GM21367 (cell line): ENCODE measurements around the gene LIN7A.

ENCODE experiments used
- ATAC-seq: cut with Tn5 transposase; IDR thresholded peaks from one replicate; pipeline ENCODE4 v1.9.1; 2021; ENCODE audit not compliant: unreplicated experiment

Gene LIN7A

DNA sequence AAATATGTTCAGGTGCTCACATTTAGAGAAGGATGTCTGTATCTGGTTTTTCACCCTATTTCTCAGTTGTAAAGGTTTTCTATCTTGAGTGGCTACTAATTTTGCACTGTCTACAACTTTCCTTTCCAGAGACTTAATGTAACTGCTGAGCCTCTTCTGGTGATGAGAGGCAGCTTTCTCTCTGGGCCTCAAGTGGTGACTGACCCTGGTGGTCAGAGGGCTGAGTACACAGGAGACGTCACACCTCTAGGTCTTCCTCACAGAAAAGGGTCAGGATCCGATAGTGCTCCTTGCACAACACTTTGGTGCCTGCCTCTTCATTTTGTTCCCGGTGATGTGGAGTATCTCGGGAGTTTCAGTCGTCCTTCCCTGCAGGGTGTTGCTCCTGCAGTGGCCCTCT, 76.8 kb downstream of the LIN7A start:
- ATAC-seq, result no peak

DNA sequence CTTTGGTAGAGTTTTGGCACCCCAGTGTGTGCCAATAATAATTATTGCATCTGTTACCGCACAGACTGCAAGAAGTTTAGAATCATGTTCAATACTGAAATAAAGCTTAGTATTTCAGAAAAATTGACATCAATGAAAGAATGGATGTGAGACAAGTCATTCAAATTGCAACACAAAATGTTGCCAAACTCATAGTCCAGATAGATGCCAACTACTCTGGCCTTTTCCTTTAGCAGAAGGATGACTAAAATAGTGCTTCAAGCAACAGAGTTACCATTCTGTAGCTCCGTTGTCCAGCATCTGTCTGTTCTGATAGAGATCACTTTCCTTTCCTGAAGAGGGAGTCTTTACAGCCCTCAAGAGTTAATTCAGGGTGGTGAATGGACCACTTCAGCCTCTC, 77.5 kb downstream of the LIN7A start:
- ATAC-seq, result no peak

DNA sequence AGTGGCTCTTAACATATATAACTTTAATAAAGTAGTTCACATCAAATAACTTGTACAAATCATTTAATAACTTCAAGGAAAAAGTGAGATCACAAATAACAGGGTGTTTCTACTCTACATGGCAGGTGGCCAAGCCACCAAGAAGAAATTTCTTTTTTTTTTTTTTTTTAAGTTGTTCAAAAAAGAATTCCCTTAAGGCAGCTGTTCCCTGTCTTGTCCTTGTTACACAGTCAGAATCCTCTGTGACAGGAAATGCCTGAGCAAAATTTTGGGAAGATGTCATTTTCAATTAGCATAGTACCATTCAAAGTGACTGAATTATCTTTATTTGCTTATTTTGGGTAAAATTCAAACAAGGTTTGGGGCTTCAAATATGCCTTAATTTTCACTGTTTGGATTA, 79.4 kb downstream of the LIN7A start:
- no peak for ATAC-seq

DNA sequence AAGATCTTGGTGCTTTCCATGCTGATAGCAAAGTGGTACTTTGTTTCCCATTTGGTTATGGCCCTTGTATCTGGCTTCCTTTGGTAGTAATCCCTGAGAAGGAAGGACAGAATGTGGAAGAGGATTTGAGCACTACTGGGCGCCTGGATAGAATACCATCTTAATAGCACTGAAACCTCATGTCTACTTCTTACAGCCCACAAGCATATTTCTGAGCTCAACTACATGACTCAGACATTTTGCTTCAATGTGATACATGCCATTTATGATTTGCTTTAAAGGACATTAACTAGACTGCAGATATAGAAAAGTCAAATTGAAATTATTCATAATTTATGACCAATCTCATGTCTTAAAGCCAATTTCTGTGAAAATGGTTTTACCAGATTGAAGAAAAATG, 80.4 kb downstream of the LIN7A start:
- ATAC-seq, result no peak

DNA sequence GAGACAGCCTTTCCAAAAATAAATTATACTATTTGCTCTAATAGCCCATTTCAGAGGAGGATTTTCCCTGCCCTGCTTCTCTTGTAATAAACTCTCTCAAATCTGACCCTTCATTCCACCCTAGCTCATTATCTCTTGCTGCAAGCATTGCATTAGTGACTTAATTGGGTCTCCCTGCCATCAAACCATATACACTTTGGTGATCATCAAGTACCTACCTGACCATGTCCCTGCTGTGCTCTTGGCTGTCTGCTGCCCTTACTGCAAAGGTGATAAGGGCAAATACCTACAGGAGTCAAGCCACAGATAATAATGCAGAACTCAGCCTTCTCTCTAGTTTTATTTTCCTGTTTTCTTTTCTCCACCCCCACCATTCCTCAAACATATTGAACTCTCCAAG, 88.4 kb downstream of the LIN7A start:
- ATAC-seq, result no peak

DNA sequence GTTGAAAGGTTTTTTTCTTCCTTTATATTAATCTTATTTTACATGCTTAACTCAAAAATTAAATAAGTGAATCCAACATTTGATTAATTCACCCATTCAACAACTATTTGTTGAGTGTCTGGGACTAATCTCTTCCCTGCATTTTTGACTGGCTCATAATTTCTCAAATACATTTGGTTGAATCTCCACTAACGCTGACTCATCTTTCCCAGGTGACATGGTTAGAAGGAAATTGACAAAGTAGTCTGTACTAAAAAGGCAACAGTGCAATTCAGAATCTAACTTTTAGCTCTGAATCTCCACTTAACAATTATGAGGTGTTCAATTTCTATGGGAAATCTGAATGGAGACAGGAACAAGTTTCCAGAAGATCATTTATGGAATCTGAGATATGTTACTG, 88.9 kb downstream of the LIN7A start:
- no peak for ATAC-seq

DNA sequence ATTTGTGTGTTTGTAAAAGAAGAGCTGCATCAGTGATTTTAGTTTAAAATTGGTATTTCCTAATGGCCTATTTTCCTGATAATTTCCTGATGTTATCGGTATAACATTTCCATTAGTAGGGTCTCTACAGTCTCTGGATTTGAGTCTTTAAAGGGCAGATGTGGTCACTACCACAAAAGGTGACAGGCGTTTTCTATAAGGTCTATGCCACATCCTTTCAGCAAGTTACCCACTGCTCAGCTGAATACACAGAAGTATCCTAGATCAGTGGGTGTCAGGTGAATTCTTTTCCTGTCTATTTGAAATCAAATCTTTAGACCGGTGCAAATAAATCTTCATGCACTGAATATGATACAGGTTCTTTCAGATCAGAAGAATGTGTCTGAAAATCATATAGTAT, 90.2 kb downstream of the LIN7A start:
- ATAC-seq, result no peak

DNA sequence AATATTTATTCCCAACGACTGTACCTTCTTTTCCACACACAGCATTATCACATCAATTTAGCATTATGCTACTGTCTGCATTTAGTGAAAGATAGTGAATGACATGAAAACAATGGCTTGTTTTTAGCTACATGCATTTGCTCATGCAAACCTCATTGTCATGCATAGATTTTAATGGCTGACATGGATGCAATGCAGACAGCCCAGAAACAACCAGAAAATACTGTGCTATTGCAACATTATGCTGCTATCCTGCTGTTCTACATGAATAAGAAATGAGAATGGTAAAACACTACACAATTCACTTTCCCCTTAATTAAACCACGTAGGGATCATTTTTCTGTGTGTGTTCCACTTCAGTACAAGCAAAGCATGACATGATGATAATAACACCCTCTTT, 90.8 kb downstream of the LIN7A start:
- no peak for ATAC-seq

DNA sequence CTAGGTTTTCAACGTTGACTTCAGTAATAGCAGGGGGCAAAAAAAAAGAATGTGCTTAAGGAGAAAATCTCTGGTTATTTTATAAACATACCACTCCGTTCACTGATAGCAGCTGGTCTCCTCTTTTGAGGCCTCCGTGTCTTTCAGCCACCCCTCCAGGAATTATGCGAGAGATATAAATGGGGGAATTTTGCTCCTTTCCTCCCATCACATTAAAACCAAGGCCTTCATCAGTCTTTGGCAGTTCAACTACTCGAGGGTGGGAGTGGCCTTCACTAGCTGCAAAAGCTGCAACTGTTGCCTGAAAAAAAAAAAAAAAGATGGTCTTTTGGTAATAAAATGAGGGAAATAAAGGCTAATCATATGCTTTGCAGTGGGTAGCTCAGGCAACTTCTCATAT, 92.1 kb downstream of the LIN7A start:
- ATAC-seq, result no peak

DNA sequence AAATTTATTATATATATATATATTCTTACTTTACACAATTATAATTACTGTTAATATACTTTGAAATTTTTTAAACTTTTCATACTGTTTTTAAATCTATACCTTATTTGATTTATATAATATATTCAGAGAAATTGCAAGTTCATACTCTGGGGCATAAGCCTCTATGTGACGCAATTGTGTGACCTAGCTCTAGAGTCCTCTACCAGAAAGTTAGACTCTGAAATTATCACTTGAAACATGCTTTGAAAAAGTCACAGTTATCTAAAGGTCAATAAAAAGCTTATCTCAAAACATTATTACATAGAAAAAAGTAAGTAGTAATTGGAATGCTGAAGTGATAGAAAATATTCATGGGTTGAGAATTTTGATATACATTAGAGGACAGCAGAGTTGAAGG, 93.8 kb downstream of the LIN7A start:
- no peak for ATAC-seq

DNA sequence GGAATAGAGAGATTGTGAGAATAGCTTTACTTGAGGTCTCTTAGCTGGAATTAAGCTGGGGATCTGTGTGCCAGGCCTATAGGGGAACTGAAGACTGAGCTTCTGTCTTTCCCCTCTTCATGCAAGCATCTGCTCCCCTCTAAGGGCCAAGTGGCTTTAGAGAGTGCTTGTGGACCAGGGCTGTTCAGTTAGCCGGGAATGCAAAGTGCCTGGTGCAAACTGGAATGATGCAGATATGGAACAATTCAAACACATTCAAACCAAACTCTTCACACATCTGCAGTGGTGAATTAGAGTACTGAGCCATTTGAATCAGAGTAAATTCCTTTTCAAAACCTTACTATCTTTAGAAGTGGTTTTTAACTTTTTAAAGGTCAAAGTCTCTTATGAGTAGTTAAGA, 99.0 kb downstream of the LIN7A start:
- peak; percentile 45 for ATAC-seq

DNA sequence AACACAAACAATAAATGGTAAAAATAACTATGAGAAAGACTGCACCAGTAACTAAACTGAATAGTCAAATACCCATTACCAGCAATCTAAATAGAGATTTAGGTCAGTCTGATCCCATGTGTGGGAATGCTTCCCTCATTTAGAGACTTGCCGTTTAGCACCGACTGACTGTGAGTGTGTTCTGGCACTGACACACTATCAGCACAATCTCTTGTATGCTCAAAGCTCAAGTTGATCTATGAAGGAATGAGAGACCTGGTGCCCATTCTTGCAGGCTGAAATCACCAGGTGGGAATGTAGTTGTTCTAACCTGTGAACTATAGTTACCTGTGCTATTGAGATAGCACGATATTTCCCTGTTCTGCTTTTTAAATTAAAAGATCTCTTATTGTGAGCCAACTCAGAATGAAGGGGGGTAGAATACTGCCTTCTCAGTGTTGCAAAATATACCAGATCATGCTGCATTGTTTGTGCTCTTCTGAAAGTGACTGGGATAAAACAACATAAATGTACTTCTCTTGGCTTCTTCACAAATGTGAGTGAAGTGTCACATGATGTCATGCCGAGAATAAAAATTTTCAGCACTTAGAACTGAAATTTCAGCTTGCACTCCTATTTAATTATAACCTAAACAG, 99.6 kb downstream of the LIN7A start:
- ATAC-seq, result peak; percentile 4

DNA sequence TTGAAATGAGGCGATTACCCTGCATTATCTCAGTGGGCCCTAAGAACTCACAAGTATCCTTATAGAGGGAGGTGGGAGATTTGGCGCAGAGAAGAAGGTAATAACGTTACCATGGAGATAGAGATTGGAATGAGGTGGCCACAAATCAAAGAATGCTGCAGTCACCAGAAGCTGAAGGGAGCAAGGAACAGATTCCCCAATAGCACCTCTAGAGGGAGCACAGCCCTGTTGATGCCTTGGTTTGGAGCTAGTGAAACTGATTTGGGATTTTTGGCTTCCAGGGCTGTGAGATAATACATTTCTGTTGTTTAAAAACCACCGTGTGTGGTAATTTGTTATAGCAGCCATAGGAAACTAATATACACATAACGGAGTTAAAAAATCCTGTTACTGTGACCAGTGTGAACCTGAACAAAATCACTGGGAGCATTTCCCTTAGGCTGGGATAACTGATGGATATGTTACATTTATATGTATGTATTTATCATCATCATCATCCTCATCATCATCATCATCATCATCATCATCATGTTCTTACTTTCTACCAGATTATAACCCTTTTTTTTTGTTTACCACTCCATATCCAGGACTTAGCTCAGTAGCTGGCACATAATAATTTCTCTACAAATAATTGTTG, 100.3 kb downstream of the LIN7A start:
- ATAC-seq, result peak; percentile 56

DNA sequence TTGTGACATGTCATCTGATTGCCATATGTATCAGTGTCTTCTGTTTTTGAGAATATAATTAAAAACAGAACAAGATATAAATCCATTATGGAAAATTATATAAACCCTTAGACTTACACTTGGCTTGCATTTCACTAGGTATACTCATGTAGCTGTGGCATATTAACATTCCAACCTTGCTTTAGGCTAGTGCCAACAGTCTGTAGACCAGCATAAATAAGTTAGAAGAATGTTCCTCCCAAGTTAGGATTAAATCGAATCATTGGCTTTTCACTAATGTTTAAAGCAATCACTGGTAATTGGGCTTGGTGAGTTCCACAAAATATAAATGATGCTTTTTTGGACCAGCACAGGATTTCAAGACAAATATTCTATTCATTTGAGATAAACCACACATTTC, 103.0 kb downstream of the LIN7A start:
- no peak for ATAC-seq

DNA sequence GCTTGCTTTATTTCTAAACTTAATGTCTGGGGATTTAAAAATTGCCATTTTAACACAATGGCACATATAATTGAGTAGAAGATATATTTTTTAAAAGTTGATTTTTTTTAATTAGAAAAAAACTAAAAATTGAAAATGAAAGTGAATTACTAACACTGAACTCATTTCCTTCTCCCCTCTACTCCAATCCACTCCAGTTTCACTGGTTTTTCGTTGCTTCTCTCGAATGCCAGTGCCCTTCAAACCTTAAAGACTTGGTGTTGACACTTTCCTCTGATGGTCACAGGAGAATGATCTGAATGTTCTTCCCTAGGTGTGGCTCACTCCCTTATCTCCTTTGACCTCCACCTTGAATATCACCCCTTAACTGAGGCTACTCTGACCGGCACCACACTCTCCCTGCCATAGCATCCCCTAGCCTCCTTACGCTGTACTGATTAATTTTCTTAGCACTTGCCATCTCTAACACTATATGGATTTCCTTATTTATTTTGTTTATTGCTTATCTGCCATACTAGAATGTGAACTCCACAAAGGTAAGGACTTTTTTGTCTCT, 107.1 kb downstream of the LIN7A start:
- ATAC-seq, result no peak

DNA sequence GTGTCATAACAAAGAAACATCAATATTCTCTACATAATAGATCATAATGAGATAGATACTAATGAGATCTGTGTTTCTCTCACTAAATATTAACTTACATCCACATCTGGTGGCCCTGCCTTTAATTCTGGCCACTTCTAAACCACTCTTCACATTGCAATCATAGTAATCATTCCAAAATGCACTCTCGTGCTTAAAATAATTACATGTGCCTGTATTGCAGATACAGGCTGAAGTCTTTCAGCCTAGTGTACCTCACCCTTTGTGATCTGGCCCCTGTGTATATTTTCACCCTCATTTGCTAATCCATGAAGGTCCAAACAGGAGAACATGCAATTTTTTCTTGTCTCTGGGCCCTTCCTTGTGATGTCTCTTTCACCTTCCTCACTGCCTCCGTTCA, 108.0 kb downstream of the LIN7A start:
- no peak for ATAC-seq

DNA sequence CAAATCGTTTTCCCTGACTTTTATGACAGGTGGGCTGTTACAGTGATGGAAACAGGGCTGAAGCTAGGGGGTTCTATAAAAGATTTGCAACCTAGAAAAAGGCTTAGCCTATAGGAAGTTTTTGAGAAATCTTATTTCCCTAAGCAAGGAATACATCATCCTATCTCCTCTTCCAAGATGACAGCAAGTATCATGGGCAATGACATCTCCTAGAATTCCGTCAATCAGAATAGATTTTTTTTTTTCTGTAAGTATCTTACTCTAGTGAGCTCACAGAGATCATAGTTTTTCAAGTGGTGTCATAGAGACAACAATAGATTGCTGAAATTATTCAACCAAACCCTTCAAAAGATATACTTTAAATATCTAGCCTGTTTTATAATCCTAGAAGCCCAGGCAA, 112.2 kb downstream of the LIN7A start:
- no peak for ATAC-seq

DNA sequence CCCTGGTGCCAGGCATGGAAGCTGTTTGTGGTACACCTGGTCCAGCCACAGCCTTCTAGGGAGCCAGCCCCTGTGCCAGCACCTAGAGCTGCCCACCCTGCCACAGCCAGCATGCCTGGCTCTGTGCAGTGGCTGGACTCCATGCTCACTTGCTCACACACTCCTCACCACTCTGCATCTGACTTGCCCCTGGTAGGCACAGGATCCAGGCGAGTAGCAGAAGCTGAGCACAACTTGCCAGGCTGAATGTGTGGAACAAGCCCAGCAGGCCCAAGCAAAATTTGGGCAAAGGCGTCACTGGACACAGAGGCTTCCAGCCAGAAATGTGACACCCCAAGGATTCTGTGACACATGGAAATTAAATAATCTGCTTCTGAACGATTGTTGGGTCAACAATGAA, 114.3 kb downstream of the LIN7A start:
- no peak for ATAC-seq

DNA sequence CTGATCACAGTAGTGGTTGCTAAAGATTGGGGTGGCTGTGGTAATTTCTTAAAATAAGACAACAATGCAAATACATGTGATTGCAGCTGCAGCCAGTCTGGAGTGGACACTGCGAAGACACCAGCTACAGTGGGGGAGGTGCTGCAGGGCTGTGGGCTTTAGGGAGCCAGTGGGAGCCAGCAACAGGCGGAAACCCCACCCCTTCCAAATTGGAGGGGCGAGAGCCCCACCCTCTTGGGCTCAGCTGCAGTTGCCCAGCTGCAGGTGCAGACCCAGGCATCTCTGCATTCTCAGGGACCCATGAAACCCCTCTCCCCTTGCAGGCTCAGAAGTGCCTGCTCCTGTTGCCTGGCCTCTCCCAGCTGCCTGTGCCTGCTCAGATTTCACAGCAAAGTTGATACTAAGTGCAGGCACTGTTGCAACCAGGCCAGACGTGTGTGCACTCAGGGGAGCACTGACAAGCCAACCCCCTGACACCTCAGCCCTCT, 116.2 kb downstream of the LIN7A start:
- ATAC-seq, result no peak

DNA sequence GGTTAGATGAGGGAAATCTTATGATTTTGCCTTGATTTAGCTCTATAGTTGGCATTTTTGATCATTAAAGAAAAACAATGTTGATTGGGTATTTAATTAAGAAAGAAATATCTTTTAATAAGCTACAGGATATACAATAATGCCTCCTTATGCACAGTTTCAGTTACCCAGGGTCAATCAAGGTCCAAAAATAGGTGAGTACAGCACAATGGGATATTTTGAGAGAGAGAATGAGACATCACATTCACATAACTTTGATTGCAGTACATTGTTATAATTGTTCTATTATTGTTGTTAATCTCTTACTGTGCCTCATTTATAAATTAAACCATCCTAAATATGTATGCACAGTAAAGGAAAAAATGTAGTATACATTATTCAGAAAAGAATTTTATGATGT, 118.9 kb downstream of the LIN7A start:
- no peak for ATAC-seq

DNA sequence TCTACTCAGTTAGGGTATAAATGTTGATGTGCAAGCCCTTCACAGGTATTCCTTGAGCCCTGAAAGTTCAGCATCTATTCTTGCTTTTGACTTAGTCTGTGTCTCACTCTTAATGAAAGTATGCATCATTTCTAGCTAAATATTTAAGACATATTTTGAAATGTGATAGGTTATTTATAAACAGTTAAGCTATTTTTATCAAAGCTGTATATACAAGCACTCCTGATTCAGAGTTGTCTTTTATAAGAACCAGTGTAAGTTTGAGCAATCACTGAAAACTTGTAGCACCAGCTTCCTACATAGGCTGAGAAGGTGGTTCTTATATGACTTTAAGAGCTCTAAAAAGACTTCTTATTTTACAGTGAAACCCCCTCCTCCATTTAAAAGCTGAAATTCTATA, 122.4 kb downstream of the LIN7A start:
- ATAC-seq, result no peak

DNA sequence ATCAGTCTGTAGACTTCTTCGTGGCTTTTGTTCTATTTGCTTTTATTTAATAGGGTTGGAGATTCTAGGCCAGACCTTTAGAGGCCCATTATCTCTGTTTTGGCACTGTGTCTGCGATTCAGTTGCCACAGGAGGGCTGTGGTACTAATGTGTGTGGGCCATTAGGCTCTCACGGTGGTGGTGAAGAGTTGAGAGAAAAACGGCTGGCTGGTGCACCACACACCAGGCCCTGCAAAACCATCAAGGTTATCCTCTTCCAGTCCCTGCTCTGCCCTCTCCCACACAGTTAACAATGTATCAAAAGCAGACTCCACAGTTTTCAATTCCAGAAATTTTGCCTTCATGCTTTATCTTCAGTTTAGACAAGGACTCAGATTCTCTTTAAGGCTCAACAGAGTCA, 123.3 kb downstream of the LIN7A start:
- no peak for ATAC-seq

DNA sequence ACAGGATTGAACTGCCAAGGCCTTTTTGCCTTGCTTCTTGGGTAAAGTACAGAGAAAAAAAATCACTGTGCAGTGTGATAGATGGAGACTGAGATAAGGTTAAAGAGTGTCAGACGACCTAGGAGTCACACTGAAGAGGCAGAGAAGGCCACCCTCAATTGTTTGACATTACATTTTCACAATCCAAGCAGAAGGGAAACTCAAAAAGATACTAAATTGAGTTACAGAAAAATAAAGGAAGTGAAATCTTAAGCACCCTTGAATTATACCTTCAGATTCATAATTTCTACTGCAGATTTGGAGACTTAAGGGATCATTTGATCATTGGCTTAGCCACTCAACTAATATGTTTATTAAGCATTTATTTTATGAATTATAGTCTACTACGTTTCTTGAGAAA, 123.9 kb downstream of the LIN7A start:
- peak; percentile 53 for ATAC-seq
